Progenitor cell of endocrine pancreas (in vitro differentiated cells): ENCODE measurements around the gene NOS2. TPM values are rescaled to one million over a fixed set of nuclear protein-coding genes. Genes with fewer than 3 reads are reported as not detected.
"Not testable (repeated sequence)": the region's sequence is repeated elsewhere in the genome, so short reads cannot be mapped to it uniquely, and the experiment has no call there.

ENCODE experiments used
- DNase-seq: peaks from one replicate; pipeline ENCODE4 v3.0.0; 2021; ENCODE audit warnings: low spot score; ENCODE audit not compliant: unreplicated experiment
- H3K27ac Mint-ChIP-seq: 2 replicates; pipeline ENCODE4 v1.8.0; 2021; ENCODE audit warnings: mild to moderate bottlenecking, moderate library complexity, mixed read lengths
- H3K27me3 Mint-ChIP-seq: 2 replicates; pipeline ENCODE4 v1.8.0; 2021; ENCODE audit warnings: mixed read lengths
- H3K36me3 Mint-ChIP-seq: 2 replicates; pipeline ENCODE4 v1.8.0; 2022; ENCODE audit warnings: mixed read lengths; ENCODE audit not compliant: insufficient read depth
- H3K4me1 Mint-ChIP-seq: 2 replicates; pipeline ENCODE4 v1.8.0; 2021; ENCODE audit warnings: low read depth, mixed read lengths
- H3K4me3 Mint-ChIP-seq: 2 replicates; pipeline ENCODE4 v1.8.0; 2021; ENCODE audit warnings: low read depth, mild to moderate bottlenecking, moderate library complexity, mixed read lengths
- H3K9me3 Mint-ChIP-seq: 2 replicates; pipeline ENCODE4 v1.8.0; 2021; ENCODE audit warnings: low read depth, mixed read lengths
- CTCF ChIP-seq: fragments of 200-600 bp; sonication (generic); IDR thresholded peaks from one replicate; pipeline ENCODE4 v1.5.0; 2021; ENCODE audit warnings: antibody characterized with exemption, mild to moderate bottlenecking; ENCODE audit not compliant: unreplicated experiment
- total RNA-seq: library from RNA; stranded (reverse); gene quantifications from 2 replicates; pipeline ENCODE4 v1.2.1, GENCODE V29; 2021

The NOS2 gene
- total RNA-seq, 1 donor from 2014 or later: 1.6 TPM

GRCh38 chr17:27824176-27824715 is 23.9 kb upstream of the NOS2 start:
- H3K9me3 Mint-ChIP-seq: peaks cover 11% of the 10 kb centered on the region
- peaks cover 9% of the 10 kb centered on the region for H3K36me3 Mint-ChIP-seq
- no peak for TF ChIP-seq CTCF
- peaks cover 13% of the 10 kb centered on the region for H3K4me1 Mint-ChIP-seq
- H3K4me3 Mint-ChIP-seq: no peak overlapping the region
- no peak overlapping the region for H3K27ac Mint-ChIP-seq
- no peak for DNase-seq
- peaks cover 36% of the 10 kb centered on the region for H3K27me3 Mint-ChIP-seq

GRCh38 chr17:27822108-27822507 is 21.8 kb upstream of the NOS2 start:
- not testable (repeated sequence) for DNase-seq, H3K4me3 Mint-ChIP-seq, H3K27ac Mint-ChIP-seq, H3K36me3 Mint-ChIP-seq
- Mint-ChIP-seq H3K27me3 (peaks cover 45% of the 10 kb centered on the region), H3K9me3 (peaks cover 11% of the 10 kb centered on the region), H3K4me1 (peaks cover 19% of the 10 kb centered on the region)

- H3K4me3 Mint-ChIP-seq: no peak overlapping the region
- no peak overlapping the region for H3K27ac Mint-ChIP-seq
- no peak for DNase-seq
- peaks cover 20% of the 10 kb centered on the region for H3K4me1 Mint-ChIP-seq
- TF ChIP-seq CTCF: no peak
- peaks cover 42% of the 10 kb centered on the region for H3K27me3 Mint-ChIP-seq
- peaks cover 11% of the 10 kb centered on the region for H3K9me3 Mint-ChIP-seq
- peaks cover 9% of the 10 kb centered on the region for H3K36me3 Mint-ChIP-seq
Observed at GRCh38 chr17:27821318-27821717, 21.0 kb upstream of the NOS2 start.

GRCh38 chr17:27819145-27819544 is 18.8 kb upstream of the NOS2 start:
- peaks cover 11% of the 10 kb centered on the region for H3K4me1 Mint-ChIP-seq
- peaks cover 9% of the 10 kb centered on the region for H3K36me3 Mint-ChIP-seq
- no peak for DNase-seq
- no peak overlapping the region for H3K27ac Mint-ChIP-seq
- H3K9me3 Mint-ChIP-seq: peaks cover 14% of the 10 kb centered on the region
- no peak for TF ChIP-seq CTCF
- peaks cover 38% of the 10 kb centered on the region for H3K27me3 Mint-ChIP-seq
- no peak overlapping the region for H3K4me3 Mint-ChIP-seq

GRCh38 chr17:27818401-27819105 is 18.2 kb upstream of the NOS2 start:
- H3K27ac Mint-ChIP-seq: no peak overlapping the region
- DNase-seq: no peak
- H3K4me1 Mint-ChIP-seq: peaks cover 11% of the 10 kb centered on the region
- peaks cover 14% of the 10 kb centered on the region for H3K9me3 Mint-ChIP-seq
- no peak overlapping the region for H3K4me3 Mint-ChIP-seq
- peaks cover 9% of the 10 kb centered on the region for H3K36me3 Mint-ChIP-seq
- no peak for TF ChIP-seq CTCF
- H3K27me3 Mint-ChIP-seq: peaks cover 36% of the 10 kb centered on the region

GRCh38 chr17:27817731-27818130 is 17.4 kb upstream of the NOS2 start:
- H3K27ac Mint-ChIP-seq: no peak overlapping the region
- no peak for DNase-seq

More at GRCh38 chr17:27817731-27818130, 17.4 kb upstream of the NOS2 start:
- no peak overlapping the region for H3K4me3 Mint-ChIP-seq
- TF ChIP-seq CTCF: no peak
- H3K9me3 Mint-ChIP-seq: peaks cover 14% of the 10 kb centered on the region
- H3K27me3 Mint-ChIP-seq: peaks cover 34% of the 10 kb centered on the region
- peaks cover 11% of the 10 kb centered on the region for H3K4me1 Mint-ChIP-seq
- peaks cover 9% of the 10 kb centered on the region for H3K36me3 Mint-ChIP-seq
